GM23338 (cell line): ENCODE measurements around the gene NLGN1. TPM values are rescaled to one million over a fixed set of nuclear protein-coding genes. Genes with fewer than 3 reads are reported as not detected.

Source experiments
- ATAC-seq: fragments of 200-7000 bp; cut with Tn5 transposase; 3 replicates; pipeline ENCODE4 v1.9.1; 2020
- DNase-seq: peaks from one replicate; pipeline ENCODE4 v3.0.0-alpha.2; 2015; ENCODE audit warnings: low spot score
- H2AFZ ChIP-seq: fragments of 200-600 bp; sonication (generic); 2 replicates; pipeline ENCODE4 v1.8.0; 2016; ENCODE audit warnings: antibody characterized with exemption, mild to moderate bottlenecking, moderate library complexity
- H3F3A ChIP-seq: fragments of 200-600 bp; sonication (generic); replicated peaks from 2 replicates; pipeline ENCODE4 v1.8.0; 2017; ENCODE audit warnings: antibody characterized with exemption, mixed run types, low read depth
- H3K27ac ChIP-seq: fragments of 200-600 bp; sonication (generic); 2 replicates; pipeline ENCODE4 v1.6.1; 2016; ENCODE audit warnings: low read depth
- H3K27me3 ChIP-seq: fragments of 200-600 bp; sonication (generic); 2 replicates; pipeline ENCODE4 v1.8.0; 2016; ENCODE audit warnings: mild to moderate bottlenecking, mixed run types, moderate library complexity; ENCODE audit not compliant: insufficient read depth
- H3K36me3 ChIP-seq: fragments of 200-600 bp; sonication (generic); 2 replicates; pipeline ENCODE4 v1.8.0; 2016; ENCODE audit warnings: mild to moderate bottlenecking; ENCODE audit not compliant: insufficient read depth
- H3K4me1 ChIP-seq: fragments of 200-600 bp; sonication (generic); 2 replicates; pipeline ENCODE4 v1.8.0; 2016; ENCODE audit warnings: mild to moderate bottlenecking, moderate library complexity; ENCODE audit not compliant: insufficient read depth
- H3K4me2 ChIP-seq: fragments of 200-600 bp; sonication (generic); 2 replicates; pipeline ENCODE4 v1.7.1; 2017; ENCODE audit warnings: mixed run types
- H3K4me3 ChIP-seq: fragments of 200-600 bp; sonication (generic); 2 replicates; pipeline ENCODE4 v1.6.1; 2016; ENCODE audit warnings: mixed run types
- H3K79me2 ChIP-seq: fragments of 200-600 bp; sonication (generic); replicated peaks from 2 replicates; pipeline ENCODE4 v1.8.0; 2017; ENCODE audit warnings: mild to moderate bottlenecking; ENCODE audit not compliant: insufficient read depth
- H3K9me2 ChIP-seq: fragments of 200-600 bp; sonication (generic); 2 replicates; pipeline ENCODE4 v1.8.0; 2017; ENCODE audit not compliant: insufficient read depth
- H4K20me1 ChIP-seq: fragments of 200-600 bp; sonication (generic); replicated peaks from 2 replicates; pipeline ENCODE4 v1.8.0; 2017; ENCODE audit warnings: mild to moderate bottlenecking; ENCODE audit not compliant: insufficient read depth
- H3K27ac Mint-ChIP-seq: 2 replicates; pipeline ENCODE4 v1.8.0; 2020; ENCODE audit warnings: inconsistent platforms, mild to moderate bottlenecking, moderate library complexity, mixed read lengths
- H3K27me3 Mint-ChIP-seq: 3 replicates; pipeline ENCODE4 v1.8.0; 2022; ENCODE audit warnings: low read depth, mild to moderate bottlenecking, moderate library complexity, mixed read lengths, inconsistent platforms; ENCODE audit not compliant: insufficient read depth, poor library complexity
- H3K36me3 Mint-ChIP-seq: 3 replicates; pipeline ENCODE4 v1.8.0; 2021; ENCODE audit warnings: low read depth, mild to moderate bottlenecking, inconsistent platforms, moderate library complexity, mixed read lengths
- H3K4me1 Mint-ChIP-seq: 3 replicates; pipeline ENCODE4 v1.8.0; 2020; ENCODE audit warnings: mild to moderate bottlenecking, inconsistent platforms, mixed read lengths
- H3K4me3 Mint-ChIP-seq: 3 replicates; pipeline ENCODE4 v1.8.0; 2021; ENCODE audit warnings: moderate library complexity, mild to moderate bottlenecking, inconsistent platforms, mixed read lengths
- H3K9me3 Mint-ChIP-seq: 3 replicates; pipeline ENCODE4 v1.8.0; 2020; ENCODE audit warnings: moderate library complexity, mild to moderate bottlenecking, inconsistent platforms, mixed read lengths
- CREB1 ChIP-seq: fragments of 250-450 bp; sonication (Bioruptor Pico); IDR thresholded peaks from 2 replicates; pipeline ENCODE4 v1.5.0; 2020; ENCODE audit warnings: low read depth, mild to moderate bottlenecking, moderate library complexity
- CTCF ChIP-seq, 2 experiments: fragments of 200-600 bp in 1 of 2; sonication (generic) in 1 of 2; conservative IDR thresholded peaks; 2 replicates each; pipeline versions ENCODE4 v1.5.1 to v1.6.1; 2016 to 2017; ENCODE audit warnings: antibody characterized with exemption in 2 of 2, low read depth in 2 of 2, mild to moderate bottlenecking in 2 of 2, moderate library complexity in 1 of 2
- ETS1 ChIP-seq: IDR thresholded peaks from 2 replicates; pipeline ENCODE4 v1.6.1; 2016; ENCODE audit warnings: antibody characterized with exemption
- EZH2 ChIP-seq: fragments of 200-600 bp; sonication (generic); IDR thresholded peaks from one replicate; pipeline ENCODE4 v1.8.0; 2017; ENCODE audit warnings: antibody characterized with exemption, mild to moderate bottlenecking, low read depth; ENCODE audit not compliant: unreplicated experiment
- EZH2phosphoT487 ChIP-seq: fragments of 200-600 bp; sonication (generic); IDR thresholded peaks from one replicate; pipeline ENCODE4 v1.8.1; 2018; ENCODE audit warnings: antibody characterized with exemption; ENCODE audit not compliant: unreplicated experiment
- JUNB ChIP-seq: IDR thresholded peaks from one replicate; pipeline ENCODE4 v1.6.1; 2016; ENCODE audit warnings: antibody characterized with exemption; ENCODE audit not compliant: unreplicated experiment
- NANOG ChIP-seq: IDR thresholded peaks from 2 replicates; pipeline ENCODE4 v1.6.1; 2016; ENCODE audit warnings: antibody characterized with exemption, borderline replicate concordance
- POLR2AphosphoS5 ChIP-seq: IDR thresholded peaks from 2 replicates; pipeline ENCODE4 v1.6.1; 2016; ENCODE audit warnings: antibody characterized with exemption, low read depth
- REST ChIP-seq: IDR thresholded peaks from one replicate; pipeline ENCODE4 v1.6.1; 2018; ENCODE audit warnings: antibody characterized with exemption; ENCODE audit not compliant: unreplicated experiment
- STAT1 ChIP-seq: IDR thresholded peaks from one replicate; pipeline ENCODE4 v1.6.1; 2016; ENCODE audit warnings: antibody characterized with exemption; ENCODE audit not compliant: unreplicated experiment
- ZNF114 ChIP-seq: fragments of 250-450 bp; sonication (Bioruptor Pico); IDR thresholded peaks from 2 replicates; pipeline ENCODE4 v1.5.0; 2020; ENCODE audit warnings: mild to moderate bottlenecking, moderate library complexity
- ZNF331 ChIP-seq: fragments of 250-450 bp; sonication (Bioruptor Pico); IDR thresholded peaks from 2 replicates; pipeline ENCODE4 v1.5.0; 2020; ENCODE audit warnings: low read depth, mild to moderate bottlenecking, moderate library complexity
- ZNF462 ChIP-seq: fragments of 250-450 bp; sonication (Bioruptor Pico); IDR thresholded peaks from 2 replicates; pipeline ENCODE4 v1.5.0; 2020; ENCODE audit warnings: mild to moderate bottlenecking, moderate library complexity
- polyA plus RNA-seq: library from polyadenylated mRNA; unstranded; fragments of >200 nt; fragmentation: Nextera tagmentation; extraction: Ambion mirVana; gene quantifications from 2 replicates; pipeline ENCODE4 v1.2.1, GENCODE V29; 2016
- total RNA-seq: library from RNA; depleted of rRNA; stranded (reverse); fragments of >200 nt; shearing (Covaris generic); gene quantifications from 2 replicates; pipeline ENCODE4 v1.2.3, GENCODE V29; 2014

NLGN1 gene
- total and polyA plus RNA-seq, 2 experiments from 2014 or later, result 6.5 to 18.6 TPM

- no peak overlapping the region for H3K4me3 ChIP-seq
- H3K27me3 ChIP-seq, result no peaks in the 10 kb centered on the region
- no peak overlapping the region for H3K4me3 Mint-ChIP-seq
- H3K79me2 ChIP-seq, result no peaks in the 10 kb centered on the region
- H3K4me2 ChIP-seq, result no peak overlapping the region
- H3K9me2 ChIP-seq, result no peaks in the 10 kb centered on the region
- peaks cover 10% of the 10 kb centered on the region; the same call in 2 of the 3 replicates for H3K4me1 Mint-ChIP-seq
- ATAC-seq (no peak), DNase-seq (no peak)
- H2AFZ ChIP-seq, result no peak overlapping the region
- no peaks in the 10 kb centered on the region for H3K9me3 Mint-ChIP-seq
- no peak overlapping the region for H3K27ac ChIP-seq
- no peak for TF ChIP-seq EZH2
- TF ChIP-seq ETS1, result no peak
- TF ChIP-seq POLR2AphosphoS5, result no peak
- TF ChIP-seq ZNF462 (CRISPR knock-in tag), result no peak
- no peak for TF ChIP-seq ZNF331
- no peak for TF ChIP-seq JUNB
- no peak for TF ChIP-seq CTCF (conservative IDR thresholded peaks at IDR 0.05; ENCODE audit: low read depth in 2 of 2)
- TF ChIP-seq REST, result no peak
- no peak for TF ChIP-seq EZH2phosphoT487
- no peak for TF ChIP-seq STAT1
- TF ChIP-seq NANOG, result no peak
- TF ChIP-seq ZNF114 (CRISPR knock-in tag), result no peak
- TF ChIP-seq CREB1 (CRISPR knock-in tag), result no peak
- no peaks in the 10 kb centered on the region for H3K4me1 ChIP-seq
- H3K27me3 Mint-ChIP-seq, result no peaks in the 10 kb centered on the region
- no peaks in the 10 kb centered on the region for H4K20me1 ChIP-seq
- no peaks in the 10 kb centered on the region for H3K36me3 ChIP-seq
- H3F3A ChIP-seq, result no peaks in the 10 kb centered on the region
- no peaks in the 10 kb centered on the region for H3K36me3 Mint-ChIP-seq
- H3K27ac Mint-ChIP-seq, result no peak overlapping the region
Measured at GRCh38 chr3:173548261-173548660, 150.7 kb downstream of the NLGN1 start.
